GM12878 (cell line): ENCODE measurements around the gene CASK. TPM values are rescaled to one million over a fixed set of nuclear protein-coding genes. Genes with fewer than 3 reads are reported as not detected.

Experiments used
- ATAC-seq: fragments of 200-7000 bp; cut with Tn5 transposase; 3 replicates; pipeline ENCODE4 v1.9.1; 2020; ENCODE audit warnings: mild to moderate bottlenecking, moderate library complexity
- BruUV-seq: library from RNA; stranded (reverse); fragments of 400-500 nt; replicated peaks from 2 replicates; lab custom pipeline; 2021; lab: Mats Ljungman, UMichigan
- CTCF ChIA-PET: fragments of 300-600 bp; sonication (Branson Sonifier 250); formaldehyde crosslinking; extraction: SDS; loops from one replicate; lab custom pipeline; 2021; ENCODE audit warnings: inconsistent platforms; lab: Yijun Ruan, JAX
- POLR2A ChIA-PET: fragments of 350-600 bp; formaldehyde crosslinking; extraction: SDS; loops from one replicate; lab custom pipeline; 2021; ENCODE audit warnings: inconsistent platforms; lab: Charles Lee
- RAD21 ChIA-PET: fragments of 300-600 bp; sonication (Branson Sonifier 250); formaldehyde crosslinking; loops from one replicate; lab custom pipeline; 2023; ENCODE audit warnings: antibody characterized with exemption; ENCODE audit not compliant: unreplicated experiment; lab: Charles Lee
- SMC1A ChIA-PET: fragments of 300-600 bp; sonication (Branson Sonifier 250); formaldehyde crosslinking; loops from one replicate; lab custom pipeline; 2023; ENCODE audit not compliant: unreplicated experiment, uncharacterized antibody; lab: Charles Lee
- DNase-seq: peaks from one replicate; pipeline ENCODE4 v3.0.0-alpha.2; 2011; ENCODE audit warnings: low read depth, low spot score
- FAIRE-seq: peaks from 3 replicates; lab custom pipeline; 2011; peaks lifted over from hg19 to GRCh38; lab: Jason Lieb, UNC
- H2AFZ ChIP-seq: 2 replicates; pipeline ENCODE4 v1.6.0; 2011; ENCODE audit warnings: low read depth, low read length, control low read depth; ENCODE audit not compliant: control insufficient read depth
- H3K27ac ChIP-seq: 2 replicates; pipeline ENCODE4 v1.5.1; 2011; ENCODE audit warnings: control low read depth; ENCODE audit not compliant: control insufficient read depth, insufficient read depth
- H3K27me3 ChIP-seq, 2 experiments: replicated peaks in 1 of 2; 2 replicates each; pipeline versions ENCODE4 v1.6.0 to v1.6.1; 2011; ENCODE audit warnings: low read length in 1 of 2; ENCODE audit not compliant: control insufficient read depth in 2 of 2, insufficient read depth in 2 of 2
- H3K36me3 ChIP-seq, 2 experiments: 2 replicates each; pipeline ENCODE4 v1.5.1; 2011; ENCODE audit warnings: low read length in 1 of 2; ENCODE audit not compliant: control insufficient read depth in 2 of 2, insufficient read depth in 2 of 2
- H3K4me1 ChIP-seq: 2 replicates; pipeline ENCODE4 v1.6.1; 2011; ENCODE audit warnings: mild to moderate bottlenecking, low read length, moderate library complexity, mixed read lengths; ENCODE audit not compliant: control insufficient read depth, insufficient read depth
- H3K4me2 ChIP-seq: 2 replicates; pipeline ENCODE4 v1.6.0; 2011; ENCODE audit warnings: control low read depth; ENCODE audit not compliant: control insufficient read depth, insufficient read depth
- H3K4me3 ChIP-seq: fragments of 200-600 bp; sonication (generic); 2 replicates; pipeline ENCODE4 v1.5.1; 2016
- H3K79me2 ChIP-seq: 2 replicates; pipeline ENCODE4 v1.6.0; 2011; ENCODE audit warnings: low read length; ENCODE audit not compliant: control insufficient read depth, insufficient read depth
- H3K9ac ChIP-seq: 2 replicates; pipeline ENCODE4 v1.8.0; 2011; ENCODE audit warnings: low read length, control low read depth, mixed read lengths; ENCODE audit not compliant: control insufficient read depth, insufficient read depth
- H3K9me3 ChIP-seq: replicated peaks from 3 replicates; pipeline ENCODE4 v1.5.1; 2011; ENCODE audit warnings: mild to moderate bottlenecking, low read length; ENCODE audit not compliant: control insufficient read depth, insufficient read depth
- H4K20me1 ChIP-seq: 2 replicates; pipeline ENCODE4 v1.6.0; 2011; ENCODE audit not compliant: control insufficient read depth, insufficient read depth
- CREM ChIP-seq: IDR thresholded peaks from 2 replicates; pipeline ENCODE4 v1.6.1; 2014; ENCODE audit warnings: antibody characterized with exemption, low read depth
- NR2C2 ChIP-seq: IDR thresholded peaks from 2 replicates; pipeline ENCODE4 v1.6.1; 2011; ENCODE audit warnings: borderline replicate concordance, low read depth; ENCODE audit not compliant: control insufficient read depth, insufficient read length
- PAX5 ChIP-seq: IDR thresholded peaks from 2 replicates; pipeline ENCODE4 v1.6.1; 2011; ENCODE audit warnings: low read depth, low read length, borderline replicate concordance
- RAD21 ChIP-seq: IDR thresholded peaks from 2 replicates; pipeline ENCODE4 v1.6.1; 2011; ENCODE audit warnings: mild to moderate bottlenecking, low read depth, low read length, moderate library complexity; ENCODE audit not compliant: insufficient read depth
- RBBP5 ChIP-seq: fragments of 200-600 bp; sonication (generic); conservative IDR thresholded peaks from 2 replicates; pipeline ENCODE4 v1.6.1; 2016
- SMARCA5 ChIP-seq: fragments of 450-650 bp; IDR thresholded peaks from 2 replicates; pipeline ENCODE4 v1.6.1; 2017; ENCODE audit warnings: mild to moderate bottlenecking
- TARDBP ChIP-seq: IDR thresholded peaks from 2 replicates; pipeline ENCODE4 v1.6.1; 2016; ENCODE audit warnings: borderline replicate concordance
- TCF7 ChIP-seq: IDR thresholded peaks from 2 replicates; pipeline ENCODE4 v1.6.1; 2014; ENCODE audit warnings: antibody characterized with exemption, borderline replicate concordance
- WGBS: methylation state at CpG from one replicate; pipeline ENCODE4 v1.1.6; 2016; ENCODE audit warnings: low lambda C conversion rate; ENCODE audit not compliant: insufficient replicate concordance, insufficient coverage; ENCODE audit errors: missing lambda C conversion rate; 5-methylcytosine and 5-hydroxymethylcytosine counted together
- in situ Hi-C: fragments of 300-500 bp; cut with MboI; formaldehyde crosslinking; loops from 9 replicates; pipeline ENCODE4 v1.14.3; 2018; ENCODE audit warnings: mixed read lengths
- intact Hi-C: fragments of 100-400 bp; cut with micrococcal nuclease; formaldehyde crosslinking; loops from one replicate; pipeline ENCODE4 v1.14.2; 2022; ENCODE audit not compliant: unreplicated experiment
- polyA plus RNA-seq, 11 experiments: library from polyadenylated mRNA; depleted of rRNA in 4 of 11; unstranded in 6 of 11; stranded (reverse) in 5 of 11; fragments of >200 nt; fragmentation: Nextera tagmentation in 4 of 11; fragmentation: Illumina TruSeq in 1 of 11; extraction: Ambion mirVana in 4 of 11; extraction: Trizol in 1 of 11; gene quantifications; 1 replicate in 1 of 11; 2 replicates in 10 of 11; pipeline versions ENCODE4 v1.2.1 to v1.2.3, GENCODE V29; 2011 to 2016; ENCODE audit warnings: inconsistent platforms in 2 of 11, missing spikeins in 2 of 11, low read depth in 1 of 11
- total RNA-seq, 4 experiments: library from RNA; depleted of rRNA in 3 of 4; stranded (reverse); fragments of >200 nt in 3 of 4; fragmentation: Illumina TruSeq in 1 of 4; extraction: Trizol in 1 of 4; gene quantifications; 2 replicates each; pipeline versions ENCODE4 v1.2.1 to v1.2.3, GENCODE V29; 2013 to 2021
- TF ChIP-seq, protein P1 (sequence below): IDR thresholded peaks from 2 replicates; pipeline ENCODE4 v1.6.1; 2011; ENCODE audit warnings: borderline replicate concordance, low read depth, mild to moderate bottlenecking, moderate library complexity, low read length; ENCODE audit not compliant: insufficient read depth, poor library complexity, severe bottlenecking
- TF ChIP-seq, protein P2 (sequence below): fragments of 450-650 bp; IDR thresholded peaks from 2 replicates; pipeline ENCODE4 v1.6.1; 2018; ENCODE audit warnings: mild to moderate bottlenecking, low read depth, moderate library complexity; ENCODE audit not compliant: partially characterized antibody
- TF ChIP-seq, protein P3 (sequence below): fragments of 450-650 bp; IDR thresholded peaks from 2 replicates; pipeline ENCODE4 v1.6.1; 2016; ENCODE audit warnings: mild to moderate bottlenecking

The CASK gene
- total and polyA plus RNA-seq, 10 of the 15 experiments (the other 5 are each of a cell fraction or from before 2014, with no cell fraction given) = 0.60 to 45.9 (median 4.8) TPM

DNA sequence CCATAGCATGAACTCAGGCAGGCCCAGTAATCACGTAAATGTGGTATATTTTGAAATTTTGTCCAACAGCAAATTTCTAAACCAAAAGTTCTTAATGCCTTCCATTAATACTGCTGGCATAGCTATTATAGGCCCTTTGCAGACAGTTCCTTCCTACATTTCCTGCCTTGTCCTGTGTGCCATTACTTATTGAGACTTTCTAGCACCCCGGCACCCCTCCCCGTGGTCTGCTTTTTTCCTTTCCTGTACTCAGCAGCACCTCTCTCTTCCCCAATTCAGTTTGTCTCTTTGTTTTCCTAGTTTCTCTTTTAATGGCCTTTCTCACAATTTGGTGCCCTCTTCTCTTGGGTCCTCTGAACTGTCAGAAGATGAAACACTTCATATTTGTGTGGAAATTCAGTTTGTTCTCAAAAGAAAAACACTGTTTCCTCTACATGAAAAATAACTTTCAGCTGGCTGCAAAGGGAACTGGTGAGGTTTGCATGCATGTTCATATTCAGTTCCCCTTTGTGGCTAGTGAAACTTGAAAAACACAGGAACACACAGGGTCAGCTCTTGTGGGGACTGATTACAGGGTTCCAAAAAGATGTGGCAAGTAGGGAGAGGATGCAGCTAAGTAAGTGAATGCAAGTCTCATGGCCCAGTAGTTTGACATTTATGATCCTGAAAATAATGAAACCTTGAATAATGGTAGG is 217.5 kb downstream of the CASK start (continued):
- TF ChIP-seq, protein P1, sequence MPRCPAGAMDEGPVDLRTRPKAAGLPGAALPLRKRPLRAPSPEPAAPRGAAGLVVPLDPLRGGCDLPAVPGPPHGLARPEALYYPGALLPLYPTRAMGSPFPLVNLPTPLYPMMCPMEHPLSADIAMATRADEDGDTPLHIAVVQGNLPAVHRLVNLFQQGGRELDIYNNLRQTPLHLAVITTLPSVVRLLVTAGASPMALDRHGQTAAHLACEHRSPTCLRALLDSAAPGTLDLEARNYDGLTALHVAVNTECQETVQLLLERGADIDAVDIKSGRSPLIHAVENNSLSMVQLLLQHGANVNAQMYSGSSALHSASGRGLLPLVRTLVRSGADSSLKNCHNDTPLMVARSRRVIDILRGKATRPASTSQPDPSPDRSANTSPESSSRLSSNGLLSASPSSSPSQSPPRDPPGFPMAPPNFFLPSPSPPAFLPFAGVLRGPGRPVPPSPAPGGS = no peak
- TF ChIP-seq CREM = 0 out of 2 replicates have a peak, but pooled peaks have one; percentile 13
- no peak for TF ChIP-seq RBBP5
- TF ChIP-seq TCF7 = no peak
- TF ChIP-seq, all 136 proteins: peak for 25

DNA sequence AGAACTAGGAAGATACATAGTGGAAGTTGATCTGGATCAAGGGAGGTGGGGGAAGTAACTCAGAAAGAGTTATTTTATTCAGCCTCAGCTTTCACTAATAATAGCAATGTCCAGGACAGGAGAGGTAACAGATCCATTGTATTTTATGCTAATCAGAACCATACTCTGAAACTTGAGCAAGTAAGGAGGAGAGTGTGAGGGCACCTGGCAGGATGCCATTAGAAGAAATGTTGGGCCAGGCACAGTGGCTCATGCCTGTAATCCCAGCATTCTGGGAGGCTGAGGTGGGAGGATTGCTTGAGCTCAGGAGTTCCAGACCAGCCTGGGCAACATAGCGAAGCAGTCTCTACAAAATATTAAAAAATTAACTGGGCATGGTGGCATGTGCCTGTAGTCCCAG is 218.3 kb downstream of the CASK start:
- H3K9me3 ChIP-seq = no peaks in the 10 kb centered on the region
- TF ChIP-seq, protein P2, sequence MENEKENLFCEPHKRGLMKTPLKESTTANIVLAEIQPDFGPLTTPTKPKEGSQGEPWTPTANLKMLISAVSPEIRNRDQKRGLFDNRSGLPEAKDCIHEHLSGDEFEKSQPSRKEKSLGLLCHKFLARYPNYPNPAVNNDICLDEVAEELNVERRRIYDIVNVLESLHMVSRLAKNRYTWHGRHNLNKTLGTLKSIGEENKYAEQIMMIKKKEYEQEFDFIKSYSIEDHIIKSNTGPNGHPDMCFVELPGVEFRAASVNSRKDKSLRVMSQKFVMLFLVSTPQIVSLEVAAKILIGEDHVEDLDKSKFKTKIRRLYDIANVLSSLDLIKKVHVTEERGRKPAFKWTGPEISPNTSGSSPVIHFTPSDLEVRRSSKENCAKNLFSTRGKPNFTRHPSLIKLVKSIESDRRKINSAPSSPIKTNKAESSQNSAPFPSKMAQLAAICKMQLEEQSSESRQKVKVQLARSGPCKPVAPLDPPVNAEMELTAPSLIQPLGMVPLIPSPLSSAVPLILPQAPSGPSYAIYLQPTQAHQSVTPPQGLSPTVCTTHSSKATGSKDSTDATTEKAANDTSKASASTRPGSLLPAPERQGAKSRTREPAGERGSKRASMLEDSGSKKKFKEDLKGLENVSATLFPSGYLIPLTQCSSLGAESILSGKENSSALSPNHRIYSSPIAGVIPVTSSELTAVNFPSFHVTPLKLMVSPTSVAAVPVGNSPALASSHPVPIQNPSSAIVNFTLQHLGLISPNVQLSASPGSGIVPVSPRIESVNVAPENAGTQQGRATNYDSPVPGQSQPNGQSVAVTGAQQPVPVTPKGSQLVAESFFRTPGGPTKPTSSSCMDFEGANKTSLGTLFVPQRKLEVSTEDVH = no peak
- TF ChIP-seq SMARCA5 (no peak), RAD21 (no peak), TARDBP (no peak), NR2C2 (no peak), PAX5 (no peak)
- TF ChIP-seq, protein P3, sequence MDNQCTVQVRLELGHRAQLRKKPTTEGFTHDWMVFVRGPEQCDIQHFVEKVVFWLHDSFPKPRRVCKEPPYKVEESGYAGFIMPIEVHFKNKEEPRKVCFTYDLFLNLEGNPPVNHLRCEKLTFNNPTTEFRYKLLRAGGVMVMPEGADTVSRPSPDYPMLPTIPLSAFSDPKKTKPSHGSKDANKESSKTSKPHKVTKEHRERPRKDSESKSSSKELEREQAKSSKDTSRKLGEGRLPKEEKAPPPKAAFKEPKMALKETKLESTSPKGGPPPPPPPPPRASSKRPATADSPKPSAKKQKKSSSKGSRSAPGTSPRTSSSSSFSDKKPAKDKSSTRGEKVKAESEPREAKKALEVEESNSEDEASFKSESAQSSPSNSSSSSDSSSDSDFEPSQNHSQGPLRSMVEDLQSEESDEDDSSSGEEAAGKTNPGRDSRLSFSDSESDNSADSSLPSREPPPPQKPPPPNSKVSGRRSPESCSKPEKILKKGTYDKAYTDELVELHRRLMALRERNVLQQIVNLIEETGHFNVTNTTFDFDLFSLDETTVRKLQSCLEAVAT = no peak
- peak overlapping the region; percentile 47; the same call in 1 of the 2 replicates for H3K27ac ChIP-seq
- no peaks in the 10 kb centered on the region for H4K20me1 ChIP-seq
- no peak overlapping the region for H2AFZ ChIP-seq
- intact Hi-C loops = no loop called here
- DNase-seq (no peak), ATAC-seq (no peak), FAIRE-seq (no peak)
- WGBS = 50% methylated on average over 1 of the region's 1 CpG
- in situ Hi-C loops = no loop called here
- H3K36me3 ChIP-seq = no peaks in the 10 kb centered on the region
- no peak overlapping the region for H3K9ac ChIP-seq
- BruUV-seq = no TSS peak
- ChIA-PET SMC1A (interaction anchor here (0.8 to 2.0 kb wide), 7 partner anchors 13 to 110 kb away, joined by 3 to 5 read pairs (median 4); no protein-coding TSS in a partner anchor), POLR2A (interaction anchor here (1.7 kb wide), 1 partner anchor 26 kb away, joined by 5 read pairs; no protein-coding TSS in a partner anchor), CTCF (interaction anchor here (1.2 to 2.1 kb wide), 2 partner anchors 15 to 17 kb away, joined by 3 to 6 read pairs; no protein-coding TSS in a partner anchor), RAD21 (interaction anchor here (0.8 to 1.8 kb wide), 3 partner anchors 11 to 25 kb away, joined by 3 to 5 read pairs (median 4); no protein-coding TSS in a partner anchor)
- H3K4me1 ChIP-seq = peaks cover 26% of the 10 kb centered on the region
- peak overlapping the region; percentile 25; the same call in 1 of the 2 replicates for H3K4me2 ChIP-seq
- H3K4me3 ChIP-seq = no peak overlapping the region
- no peaks in the 10 kb centered on the region for H3K79me2 ChIP-seq
- no peaks in the 10 kb centered on the region for H3K27me3 ChIP-seq
